Loucy (cell line): ENCODE measurements around the gene NCR2.

ENCODE experiments used
- H2AFZ ChIP-seq: fragments of 200-600 bp; sonication (generic); 2 replicates; pipeline ENCODE4 v1.6.0; 2016; ENCODE audit warnings: antibody characterized with exemption, mild to moderate bottlenecking, low read length, moderate library complexity
- H3F3A ChIP-seq: fragments of 200-600 bp; 2 replicates; pipeline ENCODE4 v1.6.0; 2016; ENCODE audit warnings: antibody characterized with exemption, low read depth, mild to moderate bottlenecking
- H3K27me3 ChIP-seq: fragments of 200-600 bp; sonication (generic); 2 replicates; pipeline ENCODE4 v1.6.1; 2014; ENCODE audit warnings: low read length, mild to moderate bottlenecking; ENCODE audit not compliant: insufficient read depth, poor library complexity, severe bottlenecking
- H3K36me3 ChIP-seq: fragments of 200-600 bp; sonication (generic); 2 replicates; pipeline ENCODE4 v1.6.1; 2016; ENCODE audit warnings: low read length; ENCODE audit not compliant: insufficient read depth
- H3K4me1 ChIP-seq: fragments of 200-600 bp; sonication (generic); 2 replicates; pipeline ENCODE4 v1.5.1; 2014; ENCODE audit warnings: low read length, mild to moderate bottlenecking; ENCODE audit not compliant: insufficient read depth, poor library complexity, severe bottlenecking
- H3K4me2 ChIP-seq: fragments of 200-600 bp; sonication (generic); 2 replicates; pipeline ENCODE4 v1.6.0; 2014; ENCODE audit warnings: antibody characterized with exemption, low read length, low read depth, mild to moderate bottlenecking; ENCODE audit not compliant: poor library complexity, severe bottlenecking
- H3K4me3 ChIP-seq: fragments of 200-600 bp; sonication (generic); 2 replicates; pipeline ENCODE4 v1.5.1; 2014; ENCODE audit warnings: low read length, mild to moderate bottlenecking, mixed read lengths; ENCODE audit not compliant: poor library complexity, severe bottlenecking
- H3K79me2 ChIP-seq: fragments of 200-600 bp; sonication (generic); 2 replicates; pipeline ENCODE4 v1.6.1; 2014; ENCODE audit warnings: low read length; ENCODE audit not compliant: insufficient read depth
- H3K9ac ChIP-seq: fragments of 200-600 bp; sonication (generic); 2 replicates; pipeline ENCODE4 v1.6.0; 2014; ENCODE audit warnings: mild to moderate bottlenecking, low read depth, low read length, moderate library complexity; ENCODE audit not compliant: poor library complexity, severe bottlenecking
- H3K9me2 ChIP-seq: fragments of 200-600 bp; sonication (generic); replicated peaks from 2 replicates; pipeline ENCODE4 v1.6.1; 2016; ENCODE audit warnings: low read depth, low read length, mixed read lengths
- H3K9me3 ChIP-seq: fragments of 200-600 bp; sonication (generic); 2 replicates; pipeline ENCODE4 v1.6.1; 2014; ENCODE audit warnings: mild to moderate bottlenecking, antibody characterized with exemption, low read length, low read depth; ENCODE audit not compliant: insufficient read depth
- H4K20me1 ChIP-seq: fragments of 200-600 bp; sonication (generic); 2 replicates; pipeline ENCODE4 v1.6.0; 2014; ENCODE audit warnings: antibody characterized with exemption, low read length, mild to moderate bottlenecking; ENCODE audit not compliant: insufficient read depth, poor library complexity, severe bottlenecking
- EZH2phosphoT487 ChIP-seq: fragments of 200-600 bp; IDR thresholded peaks from 2 replicates; pipeline ENCODE4 v1.6.1; 2018; ENCODE audit warnings: antibody characterized with exemption, mild to moderate bottlenecking, moderate library complexity, borderline replicate concordance
- TF ChIP-seq, protein P1 (sequence below): fragments of 200-600 bp; sonication (generic); conservative IDR thresholded peaks from 2 replicates; pipeline ENCODE4 v1.5.1; 2014; ENCODE audit warnings: mild to moderate bottlenecking, antibody characterized with exemption, low read length

NCR2 gene

DNA sequence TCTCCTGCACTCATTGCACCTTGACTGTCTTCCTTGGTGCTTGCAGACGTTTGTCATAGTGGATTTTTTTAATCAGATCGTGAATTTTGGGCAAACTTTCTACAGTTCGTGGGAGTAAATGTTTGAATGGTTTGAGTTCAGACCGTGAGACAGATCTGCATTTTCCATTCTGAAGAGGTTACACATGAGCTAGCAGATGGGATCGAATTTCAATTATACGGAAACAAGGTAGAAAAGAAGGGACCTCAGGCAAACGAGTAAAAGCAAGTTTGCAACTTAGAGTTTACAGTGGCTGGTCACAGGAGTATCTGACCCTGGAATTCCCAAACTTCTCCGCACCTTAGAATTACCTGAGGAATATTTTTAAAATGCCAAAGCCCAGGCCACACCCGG lies 17.2 kb upstream of the NCR2 start:
- H3K4me1 ChIP-seq = peaks cover 5% of the 10 kb centered on the region
- TF ChIP-seq, protein P1, sequence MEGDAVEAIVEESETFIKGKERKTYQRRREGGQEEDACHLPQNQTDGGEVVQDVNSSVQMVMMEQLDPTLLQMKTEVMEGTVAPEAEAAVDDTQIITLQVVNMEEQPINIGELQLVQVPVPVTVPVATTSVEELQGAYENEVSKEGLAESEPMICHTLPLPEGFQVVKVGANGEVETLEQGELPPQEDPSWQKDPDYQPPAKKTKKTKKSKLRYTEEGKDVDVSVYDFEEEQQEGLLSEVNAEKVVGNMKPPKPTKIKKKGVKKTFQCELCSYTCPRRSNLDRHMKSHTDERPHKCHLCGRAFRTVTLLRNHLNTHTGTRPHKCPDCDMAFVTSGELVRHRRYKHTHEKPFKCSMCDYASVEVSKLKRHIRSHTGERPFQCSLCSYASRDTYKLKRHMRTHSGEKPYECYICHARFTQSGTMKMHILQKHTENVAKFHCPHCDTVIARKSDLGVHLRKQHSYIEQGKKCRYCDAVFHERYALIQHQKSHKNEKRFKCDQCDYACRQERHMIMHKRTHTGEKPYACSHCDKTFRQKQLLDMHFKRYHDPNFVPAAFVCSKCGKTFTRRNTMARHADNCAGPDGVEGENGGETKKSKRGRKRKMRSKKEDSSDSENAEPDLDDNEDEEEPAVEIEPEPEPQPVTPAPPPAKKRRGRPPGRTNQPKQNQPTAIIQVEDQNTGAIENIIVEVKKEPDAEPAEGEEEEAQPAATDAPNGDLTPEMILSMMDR = no peak
- TF ChIP-seq EZH2phosphoT487 = no peak
- H3K27me3 ChIP-seq = peaks cover 18% of the 10 kb centered on the region
- H3K9ac ChIP-seq = no peak overlapping the region
- no peaks in the 10 kb centered on the region for H3K36me3 ChIP-seq
- H4K20me1 ChIP-seq = no peaks in the 10 kb centered on the region
- peak overlapping the region; percentile 28 for H3K4me3 ChIP-seq
- H3F3A ChIP-seq = no peaks in the 10 kb centered on the region
- H3K79me2 ChIP-seq = no peaks in the 10 kb centered on the region
- H3K9me3 ChIP-seq = no peaks in the 10 kb centered on the region
- peak overlapping the region; percentile 59 for H2AFZ ChIP-seq
- no peaks in the 10 kb centered on the region for H3K9me2 ChIP-seq
- H3K4me2 ChIP-seq = peak overlapping the region; percentile 58

DNA sequence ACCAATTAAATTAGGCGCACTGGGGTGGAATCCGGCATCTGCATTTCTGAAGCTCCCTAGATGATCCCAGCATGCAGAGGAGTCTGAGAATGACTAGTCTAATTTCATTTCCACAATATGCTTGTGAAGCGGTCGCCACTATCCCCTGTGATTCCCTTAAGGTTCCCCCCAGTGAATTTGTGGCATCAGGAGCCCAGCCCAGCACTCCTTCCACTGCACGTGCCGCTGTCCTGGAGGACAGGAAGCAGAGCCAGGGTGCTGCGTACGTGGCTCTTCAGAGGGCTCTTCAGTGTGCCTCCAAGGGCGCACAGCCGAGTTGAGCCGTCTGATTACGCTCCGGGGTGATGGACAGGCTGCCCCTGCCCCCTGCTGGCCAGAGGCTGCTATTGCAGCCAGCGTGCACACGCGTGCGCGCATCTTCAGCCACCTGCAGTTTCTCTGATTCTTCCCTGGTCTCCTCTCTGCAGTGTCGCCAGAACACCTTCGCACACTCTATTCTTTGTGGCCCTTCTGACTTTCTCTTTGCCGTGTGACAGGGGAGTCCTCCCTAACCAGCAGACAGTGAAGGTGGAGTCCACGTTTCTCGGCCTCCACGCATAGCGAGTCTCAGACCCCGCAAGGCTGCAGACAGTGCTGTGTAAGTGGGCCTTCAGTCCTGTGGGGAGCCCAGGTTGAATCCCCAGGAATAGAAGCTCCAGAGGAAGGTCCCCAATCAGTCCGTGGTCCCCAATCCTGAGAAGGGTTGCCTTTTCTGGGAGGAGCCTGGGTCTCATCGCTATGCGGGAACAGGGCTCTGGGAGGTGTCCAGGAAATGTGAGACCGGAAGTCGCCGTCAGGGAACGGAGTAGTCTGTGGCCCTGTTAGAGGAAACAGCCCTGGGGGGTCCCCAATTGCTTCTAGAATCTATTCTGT lies 16.5 kb upstream of the NCR2 start:
- Histone ChIP-seq H2AFZ (peak overlapping the region; percentile 59), H4K20me1 (no peaks in the 10 kb centered on the region), H3K4me3 (peak overlapping the region; percentile 28), H3K9ac (no peak overlapping the region), H3K36me3 (no peaks in the 10 kb centered on the region), H3K4me2 (peak overlapping the region; percentile 58), H3K27me3 (peaks cover 12% of the 10 kb centered on the region), H3K9me2 (no peaks in the 10 kb centered on the region), H3K4me1 (peaks cover 5% of the 10 kb centered on the region), H3F3A (no peaks in the 10 kb centered on the region), H3K79me2 (no peaks in the 10 kb centered on the region), H3K9me3 (no peaks in the 10 kb centered on the region)
- TF ChIP-seq, protein P1 = peak; percentile 99
- TF ChIP-seq EZH2phosphoT487 = no peak

DNA sequence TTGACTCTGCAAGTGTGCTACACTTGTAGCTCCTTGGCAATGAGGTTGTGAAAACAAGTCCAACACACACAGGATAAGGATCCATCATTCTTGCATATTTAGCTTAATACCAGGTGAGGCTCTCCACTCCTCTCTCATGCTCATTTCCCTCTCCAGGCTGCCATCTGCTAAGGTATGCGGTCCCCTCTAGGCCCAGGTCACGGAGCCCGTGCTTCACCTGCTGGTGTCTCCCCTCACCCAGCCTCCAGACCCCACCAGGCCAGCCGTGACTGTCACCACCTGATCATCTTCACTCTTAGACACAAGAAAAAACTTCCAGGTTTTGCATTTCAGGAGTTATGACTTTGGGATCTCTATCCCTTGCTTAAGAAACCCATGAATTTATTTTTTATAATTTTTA lies 14.2 kb upstream of the NCR2 start:
- H3K79me2 ChIP-seq = no peaks in the 10 kb centered on the region
- no peak overlapping the region for H3K9ac ChIP-seq
- H4K20me1 ChIP-seq = no peaks in the 10 kb centered on the region
- no peaks in the 10 kb centered on the region for H3F3A ChIP-seq
- H3K4me1 ChIP-seq = peaks cover 5% of the 10 kb centered on the region
- H3K4me3 ChIP-seq = no peak overlapping the region
- no peaks in the 10 kb centered on the region for H3K27me3 ChIP-seq
- TF ChIP-seq, protein P1 = no peak
- TF ChIP-seq EZH2phosphoT487 = no peak
- no peaks in the 10 kb centered on the region for H3K9me2 ChIP-seq
- no peak overlapping the region for H3K4me2 ChIP-seq
- H3K36me3 ChIP-seq = no peaks in the 10 kb centered on the region
- no peaks in the 10 kb centered on the region for H3K9me3 ChIP-seq
- no peak overlapping the region for H2AFZ ChIP-seq
